Stimulated activated CD8-positive, alpha-beta memory T cell treated with anti-CD3 and anti-CD28 coated beads, Interleukin-4, amount 100 ng/mL, for 24 hours (primary cell): ENCODE results near the gene COPS2.

ENCODE experiments used
- DNase-seq: peaks from one replicate; pipeline ENCODE4 v3.0.0-alpha.2; 2020; ENCODE audit warnings: low read depth

Gene COPS2

GRCh38 chr15:49155834-49156627 lies 632 bp upstream of the COPS2 start:
- DNase-seq = no peak

GRCh38 chr15:49154799-49155109 lies 645 bp downstream of the COPS2 start:
- DNase-seq = no peak

GRCh38 chr15:49154359-49154758 lies 1.0 kb downstream of the COPS2 start:
- no peak for DNase-seq

GRCh38 chr15:49152552-49153312 lies 2.7 kb downstream of the COPS2 start:
- DNase-seq = no peak

GRCh38 chr15:49151831-49152230 lies 3.6 kb downstream of the COPS2 start:
- no peak for DNase-seq

- no peak for DNase-seq
These were observed 6.7 kb downstream of the COPS2 start for GRCh38 chr15:49148727-49149126.

- DNase-seq = no peak
These were observed 7.1 kb downstream of the COPS2 start for GRCh38 chr15:49148298-49148697.

GRCh38 chr15:49145651-49146609 lies 9.5 kb downstream of the COPS2 start:
- no peak for DNase-seq

- no peak for DNase-seq
These were observed 17.5 kb downstream of the COPS2 start for GRCh38 chr15:49137861-49138260.

GRCh38 chr15:49135911-49136310 lies 19.5 kb downstream of the COPS2 start:
- no peak for DNase-seq

- DNase-seq = no peak
These were observed 20.0 kb downstream of the COPS2 start for GRCh38 chr15:49135342-49135857.

GRCh38 chr15:49134683-49135341 lies 20.6 kb downstream of the COPS2 start:
- no peak for DNase-seq

GRCh38 chr15:49131403-49131802 lies 24.0 kb downstream of the COPS2 start:
- no peak for DNase-seq

- no peak for DNase-seq
These were observed 31.0 kb downstream of the COPS2 start for GRCh38 chr15:49124371-49124770.

- DNase-seq = no peak
These were observed 32.8 kb downstream of the COPS2 start for GRCh38 chr15:49122541-49123062.

- no peak for DNase-seq
These were observed 33.5 kb downstream of the COPS2 start for GRCh38 chr15:49121901-49122300.

GRCh38 chr15:49120832-49121231 lies 34.6 kb downstream of the COPS2 start:
- DNase-seq = no peak

GRCh38 chr15:49116108-49116857 lies 39.1 kb downstream of the COPS2 start:
- no peak for DNase-seq

- DNase-seq = no peak
These were observed 40.3 kb downstream of the COPS2 start for GRCh38 chr15:49115062-49115461.

- DNase-seq = no peak
These were observed 45.0 kb downstream of the COPS2 start for GRCh38 chr15:49110158-49110944.
